ENCODE data around the gene WSB1. TPM values are rescaled to one million over a fixed set of nuclear protein-coding genes. Genes with fewer than 3 reads are reported as not detected.

The WSB1 gene
- total RNA-seq, 2 donors from 2014 or later: 137 to 146 TPM

DNA sequence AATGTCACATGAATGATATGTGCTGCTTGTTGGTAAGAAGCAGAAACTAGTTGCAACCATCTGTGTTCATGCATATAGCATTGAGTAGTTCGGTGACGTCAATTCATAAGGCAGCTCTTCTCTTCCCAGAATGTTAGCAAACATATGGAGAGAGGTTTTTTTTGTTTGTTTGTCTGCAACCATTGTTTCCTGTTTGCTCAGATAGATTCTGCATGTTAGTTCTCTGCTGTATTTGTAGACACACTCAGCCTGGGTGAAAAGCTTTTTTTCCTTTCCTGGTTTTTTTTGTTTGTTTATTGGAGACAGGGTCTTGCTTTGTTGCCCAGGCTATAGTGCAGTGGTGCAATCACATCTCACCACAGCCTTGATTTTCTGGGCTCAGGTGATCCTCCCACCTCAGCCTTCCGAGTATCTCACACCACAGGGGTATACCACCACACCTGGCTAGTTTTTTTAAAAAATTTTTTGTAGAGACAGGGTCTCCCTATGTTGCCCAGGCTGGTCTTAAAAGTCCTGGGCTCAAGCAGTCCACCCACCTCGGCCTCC lies 16.7 kb downstream of the WSB1 start:
- Mint-ChIP-seq H3K27ac (no peak overlapping the region), H3K4me3 (peak overlapping the region; percentile 60), H3K4me1 (no peaks in the 10 kb centered on the region), H3K27me3 (no peaks in the 10 kb centered on the region), H3K36me3 (ENCODE audit: low read depth) (peaks cover 11% of the 10 kb centered on the region)
- ATAC-seq (no peak), DNase-seq (no peak)
- H3K9me3 ChIP-seq (ENCODE audit: control insufficient read depth, low read length, poor library complexity, severe bottlenecking): no peaks in the 10 kb centered on the region

DNA sequence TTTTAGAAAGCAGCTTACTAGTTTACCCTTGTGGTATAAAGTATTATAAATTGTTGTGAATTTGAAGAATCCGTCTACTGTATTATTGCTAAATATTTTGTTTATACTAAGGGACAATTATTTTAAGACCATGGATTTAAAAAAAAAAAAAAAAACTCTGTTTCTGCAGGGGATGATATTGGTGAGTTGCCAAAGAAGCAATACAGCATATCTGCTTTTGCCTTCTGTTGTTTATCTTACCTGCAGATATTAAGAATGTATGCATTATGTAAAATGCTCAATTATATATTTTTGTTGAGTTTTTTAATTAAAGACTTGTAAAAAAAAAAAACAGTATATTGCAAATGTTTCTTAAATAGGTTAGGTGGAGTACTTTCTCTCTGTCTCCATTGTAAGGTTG lies 19.4 kb downstream of the WSB1 start:
- peak overlapping the region; percentile 72 for H3K27ac Mint-ChIP-seq
- H3K36me3 Mint-ChIP-seq (ENCODE audit: low read depth): peaks cover 13% of the 10 kb centered on the region
- no peak for DNase-seq
- H3K9me3 ChIP-seq (ENCODE audit: control insufficient read depth, low read length, poor library complexity, severe bottlenecking): no peaks in the 10 kb centered on the region
- H3K4me3 Mint-ChIP-seq: no peak overlapping the region
- no peaks in the 10 kb centered on the region for H3K27me3 Mint-ChIP-seq
- peaks cover 2% of the 10 kb centered on the region for H3K4me1 Mint-ChIP-seq
- ATAC-seq: no peak

DNA sequence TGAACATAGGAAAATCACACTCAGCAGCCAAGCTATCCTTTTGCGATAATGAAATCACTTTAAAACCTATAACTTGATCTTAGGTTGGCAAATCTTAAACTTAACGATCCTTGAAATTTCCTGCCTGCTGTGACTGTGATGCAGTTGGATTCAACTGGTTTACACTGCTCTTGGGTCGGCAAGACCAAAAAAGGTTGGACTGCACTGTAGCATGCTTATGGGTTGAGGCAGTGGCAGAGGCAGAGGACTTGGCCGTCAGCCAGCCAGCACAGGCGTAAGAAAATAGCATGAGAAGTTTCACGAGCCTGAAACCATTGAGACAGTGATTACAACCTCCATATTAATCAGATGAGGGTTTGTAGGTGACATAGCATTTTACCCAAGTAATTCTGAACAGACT lies 21.4 kb downstream of the WSB1 start:
- DNase-seq (no peak), ATAC-seq (no peak)
- Mint-ChIP-seq H3K27ac (no peak overlapping the region), H3K36me3 (ENCODE audit: low read depth) (peaks cover 13% of the 10 kb centered on the region), H3K4me1 (peaks cover 4% of the 10 kb centered on the region), H3K27me3 (no peaks in the 10 kb centered on the region), H3K4me3 (no peak overlapping the region)
- no peaks in the 10 kb centered on the region for H3K9me3 ChIP-seq (ENCODE audit: control insufficient read depth, low read length, poor library complexity, severe bottlenecking)

DNA sequence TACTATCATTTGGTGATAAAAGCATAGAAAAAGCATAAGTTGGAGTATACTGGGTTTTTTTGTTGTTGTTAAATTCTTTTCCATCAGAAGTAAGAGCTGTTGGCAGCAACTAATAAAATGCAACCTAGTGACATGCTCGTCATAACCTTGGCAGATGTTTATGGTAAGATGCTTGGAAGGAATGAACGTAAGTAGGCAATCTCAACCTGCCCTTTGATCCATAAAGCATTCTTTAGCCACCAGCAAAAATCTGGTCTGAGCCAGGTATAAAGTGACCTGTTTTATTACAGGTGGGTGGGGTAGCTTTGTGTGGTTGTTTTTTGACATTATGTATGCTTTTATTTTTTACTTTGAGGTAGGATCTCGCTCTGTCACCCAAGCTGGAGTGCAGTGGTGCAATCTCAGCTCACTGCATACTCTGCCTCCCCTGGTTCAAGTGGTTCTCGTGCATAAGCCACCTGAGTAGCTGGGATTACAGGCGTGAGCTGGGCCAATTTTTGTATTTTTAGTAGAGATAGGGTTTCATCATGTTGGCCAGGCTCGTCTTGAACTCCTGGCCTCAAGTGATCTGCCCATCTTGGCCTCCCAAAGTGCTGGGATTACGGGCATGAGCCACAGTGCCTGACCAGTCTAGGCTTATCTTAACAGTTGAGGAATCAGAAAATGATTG lies 22.0 kb downstream of the WSB1 start:
- Mint-ChIP-seq H3K4me1 (peaks cover 4% of the 10 kb centered on the region), H3K27ac (no peak overlapping the region)

DNA sequence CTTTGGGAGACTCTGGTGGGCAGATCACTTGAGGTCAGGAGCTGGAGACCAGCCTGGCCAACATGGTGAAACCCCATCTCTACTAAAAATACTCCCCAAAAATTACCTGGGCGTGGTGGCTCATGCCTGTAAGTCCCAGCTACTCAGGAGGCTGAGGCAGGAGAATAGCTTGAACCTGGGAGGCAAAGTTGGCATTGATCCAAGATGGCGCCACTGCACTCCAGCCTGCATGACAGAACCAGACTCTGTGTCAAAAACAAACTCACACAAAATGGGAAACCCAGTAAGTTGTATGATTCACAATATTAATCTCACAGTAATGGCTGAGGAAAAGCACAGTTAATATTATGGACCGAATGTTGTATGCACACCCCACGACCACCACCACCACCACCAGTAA lies 24.3 kb downstream of the WSB1 start:
- ATAC-seq (no peak), DNase-seq (no peak)
- no peaks in the 10 kb centered on the region for H3K27me3 Mint-ChIP-seq
- H3K4me3 Mint-ChIP-seq: no peak overlapping the region
- no peak overlapping the region for H3K27ac Mint-ChIP-seq
- H3K9me3 ChIP-seq (ENCODE audit: control insufficient read depth, low read length, poor library complexity, severe bottlenecking): no peaks in the 10 kb centered on the region
- H3K4me1 Mint-ChIP-seq: peaks cover 4% of the 10 kb centered on the region
- peaks cover 11% of the 10 kb centered on the region for H3K36me3 Mint-ChIP-seq (ENCODE audit: low read depth)

More for the DNA sequence above, 22.0 kb downstream of the WSB1 start:
- peaks cover 12% of the 10 kb centered on the region for H3K36me3 Mint-ChIP-seq (ENCODE audit: low read depth)
- H3K27me3 Mint-ChIP-seq: no peaks in the 10 kb centered on the region
- ATAC-seq (no peak), DNase-seq (no peak)
- H3K4me3 Mint-ChIP-seq: no peak overlapping the region
- no peaks in the 10 kb centered on the region for H3K9me3 ChIP-seq (ENCODE audit: control insufficient read depth, low read length, poor library complexity, severe bottlenecking)

DNA sequence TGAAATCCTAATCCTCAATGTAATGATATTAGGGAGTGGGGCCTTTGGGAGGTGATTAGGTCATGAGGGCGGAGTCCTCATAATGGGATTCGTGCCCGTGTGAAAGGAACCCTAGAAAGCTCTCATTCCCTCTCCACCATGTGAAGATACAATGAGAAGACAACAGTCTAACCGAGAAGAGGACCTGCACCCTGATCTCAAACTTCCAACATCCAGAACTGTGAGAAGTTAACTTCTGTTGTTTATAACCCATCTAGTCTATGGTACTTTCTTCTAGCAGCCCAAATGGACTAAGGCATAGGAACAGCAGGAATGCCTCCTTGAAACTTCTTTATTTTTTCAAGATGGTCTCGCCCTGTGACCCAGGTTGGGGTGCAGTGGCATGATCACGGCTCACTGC lies 24.7 kb downstream of the WSB1 start:
- H3K4me1 Mint-ChIP-seq: peaks cover 4% of the 10 kb centered on the region
- H3K27me3 Mint-ChIP-seq: no peaks in the 10 kb centered on the region
- no peaks in the 10 kb centered on the region for H3K9me3 ChIP-seq (ENCODE audit: control insufficient read depth, low read length, poor library complexity, severe bottlenecking)
- no peak overlapping the region for H3K27ac Mint-ChIP-seq
- DNase-seq: no peak
- no peak for ATAC-seq
- no peak overlapping the region for H3K4me3 Mint-ChIP-seq
- peaks cover 9% of the 10 kb centered on the region for H3K36me3 Mint-ChIP-seq (ENCODE audit: low read depth)

DNA sequence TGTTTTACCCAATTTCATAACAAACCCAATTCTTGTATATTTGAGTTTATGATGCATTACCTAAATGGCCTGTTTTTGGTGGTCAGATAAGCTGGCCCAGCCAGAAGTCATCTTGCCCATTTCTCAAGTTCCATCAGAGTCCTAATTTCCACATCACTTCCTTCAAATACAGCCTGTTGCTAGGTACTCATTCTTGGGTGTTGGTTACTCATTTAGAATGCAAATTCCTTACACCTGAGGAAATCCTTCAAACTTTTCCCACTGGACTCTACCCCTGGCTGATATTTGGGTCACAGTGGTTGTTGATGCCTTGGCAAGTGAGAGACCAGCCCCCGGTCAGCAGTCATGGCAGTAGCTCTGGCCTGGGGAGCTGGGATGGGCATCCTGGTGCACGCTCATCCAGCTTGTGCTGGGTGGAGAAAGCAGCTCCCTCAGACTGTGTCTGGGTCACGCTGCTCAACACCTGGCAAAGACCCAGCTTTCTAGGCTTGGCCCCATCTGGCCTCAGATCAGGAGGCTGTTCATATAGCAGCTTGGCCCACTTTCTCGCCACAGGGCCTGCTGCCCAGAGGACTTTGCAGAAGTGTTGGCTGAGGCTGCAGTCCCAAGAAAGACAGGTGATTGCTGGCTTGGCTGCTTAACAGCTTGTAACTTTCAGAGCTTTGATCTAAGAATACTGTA lies 25.8 kb downstream of the WSB1 start:
- no peak for ATAC-seq
- Mint-ChIP-seq H3K27ac (no peak overlapping the region), H3K4me1 (peaks cover 4% of the 10 kb centered on the region), H3K4me3 (no peak overlapping the region), H3K27me3 (no peaks in the 10 kb centered on the region), H3K36me3 (ENCODE audit: low read depth) (peaks cover 8% of the 10 kb centered on the region)
- DNase-seq: no peak
- H3K9me3 ChIP-seq (ENCODE audit: control insufficient read depth, low read length, poor library complexity, severe bottlenecking): no peaks in the 10 kb centered on the region

DNA sequence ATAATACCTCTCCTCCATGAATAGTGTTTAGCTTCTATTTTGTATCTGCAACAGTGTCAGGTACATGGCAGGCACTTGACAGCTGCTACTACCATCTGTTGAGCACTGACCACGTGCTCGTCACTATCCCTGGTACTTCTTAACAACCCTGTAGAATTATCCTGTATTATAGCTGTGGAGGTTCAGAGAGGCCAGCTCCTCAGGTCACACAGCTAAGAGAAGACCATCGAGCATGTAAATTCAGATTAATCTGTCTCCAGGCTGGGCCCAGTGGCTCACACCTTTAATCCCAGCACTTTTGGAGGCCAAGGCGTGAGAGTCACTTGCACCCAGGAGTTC lies 26.3 kb downstream of the WSB1 start:
- no peak overlapping the region for H3K4me3 Mint-ChIP-seq
- peaks cover 4% of the 10 kb centered on the region for H3K4me1 Mint-ChIP-seq
- peaks cover 5% of the 10 kb centered on the region for H3K36me3 Mint-ChIP-seq (ENCODE audit: low read depth)
- ATAC-seq: no peak
- DNase-seq: no peak
- no peaks in the 10 kb centered on the region for H3K9me3 ChIP-seq (ENCODE audit: control insufficient read depth, low read length, poor library complexity, severe bottlenecking)
- H3K27ac Mint-ChIP-seq: no peak overlapping the region
- no peaks in the 10 kb centered on the region for H3K27me3 Mint-ChIP-seq

DNA sequence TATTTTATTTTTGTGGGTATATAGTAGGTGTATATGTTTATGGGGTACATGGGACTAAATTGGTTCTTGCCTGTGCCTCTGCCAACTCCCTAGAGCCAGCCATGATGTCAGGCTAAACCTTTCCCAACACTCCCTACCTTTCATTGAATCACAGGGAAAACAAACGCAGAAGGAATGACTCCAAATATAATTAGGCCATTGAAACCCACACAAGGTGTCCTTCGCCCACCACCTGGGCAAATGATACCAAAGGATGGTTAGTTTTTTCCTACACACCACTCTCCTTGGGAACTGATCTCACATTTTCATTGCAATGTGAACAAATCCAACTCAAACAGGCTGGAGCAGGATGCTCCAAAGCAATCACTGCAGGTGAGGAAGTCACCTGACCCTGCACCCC lies 27.5 kb downstream of the WSB1 start:
- no peaks in the 10 kb centered on the region for H3K9me3 ChIP-seq (ENCODE audit: control insufficient read depth, low read length, poor library complexity, severe bottlenecking)
- DNase-seq: no peak
- Mint-ChIP-seq H3K27me3 (peaks cover 8% of the 10 kb centered on the region), H3K4me3 (no peak overlapping the region), H3K27ac (peak overlapping the region; percentile 21), H3K4me1 (peaks cover 4% of the 10 kb centered on the region), H3K36me3 (ENCODE audit: low read depth) (no peaks in the 10 kb centered on the region)
- no peak for ATAC-seq

DNA sequence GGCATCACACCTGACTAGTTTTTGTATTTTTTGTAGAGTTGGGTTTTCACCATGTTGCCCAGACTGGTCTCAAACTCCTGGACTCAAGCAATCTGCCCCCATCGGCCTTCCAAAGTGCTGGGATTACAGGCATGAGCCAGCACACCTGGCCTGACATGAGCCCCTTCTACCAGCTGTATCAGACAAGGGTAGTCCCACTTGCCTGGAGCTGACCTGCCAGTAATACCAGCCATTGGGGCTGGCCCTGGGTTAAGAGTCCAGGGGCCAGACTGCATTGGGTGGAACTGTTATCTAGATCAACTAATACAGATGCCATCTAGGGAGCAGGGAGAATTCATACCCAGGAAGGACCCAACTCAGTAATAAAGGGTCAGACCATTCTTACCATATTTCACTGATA lies 28.1 kb downstream of the WSB1 start:
- Mint-ChIP-seq H3K4me3 (no peak overlapping the region), H3K36me3 (ENCODE audit: low read depth) (no peaks in the 10 kb centered on the region), H3K4me1 (peaks cover 2% of the 10 kb centered on the region), H3K27ac (peak overlapping the region; percentile 21), H3K27me3 (peaks cover 8% of the 10 kb centered on the region)
- DNase-seq: no peak
- ATAC-seq: no peak
- no peaks in the 10 kb centered on the region for H3K9me3 ChIP-seq (ENCODE audit: control insufficient read depth, low read length, poor library complexity, severe bottlenecking)

DNA sequence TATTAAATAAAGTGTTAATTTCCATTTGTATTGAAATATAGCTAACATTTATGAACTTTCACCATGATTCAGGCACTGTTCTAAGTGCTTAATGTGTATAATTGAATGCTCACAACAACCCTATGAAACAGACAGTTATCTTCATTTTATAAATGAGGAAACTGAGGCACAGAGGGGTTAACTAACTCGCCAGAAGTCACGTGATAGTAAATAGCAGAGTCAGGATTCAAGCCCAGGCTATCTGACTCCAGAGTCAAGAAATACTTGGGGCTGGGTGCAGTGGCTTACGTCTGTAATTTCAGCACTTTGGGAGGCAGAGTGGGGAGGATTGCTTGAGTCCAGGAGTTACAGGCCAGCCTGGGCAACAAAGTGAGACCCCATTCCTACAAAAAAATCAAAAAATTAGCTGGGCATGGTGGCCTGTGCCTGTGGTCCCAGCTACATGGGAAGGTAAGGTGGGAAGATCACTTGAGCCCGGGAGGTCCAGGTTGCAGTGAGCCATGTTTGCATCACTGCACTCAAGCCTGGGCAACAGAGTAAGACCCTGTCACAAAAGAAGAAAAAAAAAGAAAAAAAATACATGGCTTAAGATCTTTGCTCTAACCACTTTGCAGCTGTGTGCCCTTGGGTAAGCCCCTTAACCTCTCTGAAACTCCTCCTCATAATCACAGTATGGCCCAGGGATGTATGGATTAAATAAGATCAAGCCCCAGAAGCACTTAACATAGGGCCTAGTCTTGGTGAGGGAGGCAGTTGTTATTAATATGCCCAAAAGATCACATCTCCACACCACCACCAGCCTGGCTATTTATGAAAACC lies 29.0 kb downstream of the WSB1 start:
- ATAC-seq: no peak
- H3K4me3 Mint-ChIP-seq: no peak overlapping the region
- no peaks in the 10 kb centered on the region for H3K36me3 Mint-ChIP-seq (ENCODE audit: low read depth)
- H3K27me3 Mint-ChIP-seq: peaks cover 14% of the 10 kb centered on the region
- H3K9me3 ChIP-seq (ENCODE audit: control insufficient read depth, low read length, poor library complexity, severe bottlenecking): no peaks in the 10 kb centered on the region
- peaks cover 2% of the 10 kb centered on the region for H3K4me1 Mint-ChIP-seq
- no peak overlapping the region for H3K27ac Mint-ChIP-seq
- no peak for DNase-seq

DNA sequence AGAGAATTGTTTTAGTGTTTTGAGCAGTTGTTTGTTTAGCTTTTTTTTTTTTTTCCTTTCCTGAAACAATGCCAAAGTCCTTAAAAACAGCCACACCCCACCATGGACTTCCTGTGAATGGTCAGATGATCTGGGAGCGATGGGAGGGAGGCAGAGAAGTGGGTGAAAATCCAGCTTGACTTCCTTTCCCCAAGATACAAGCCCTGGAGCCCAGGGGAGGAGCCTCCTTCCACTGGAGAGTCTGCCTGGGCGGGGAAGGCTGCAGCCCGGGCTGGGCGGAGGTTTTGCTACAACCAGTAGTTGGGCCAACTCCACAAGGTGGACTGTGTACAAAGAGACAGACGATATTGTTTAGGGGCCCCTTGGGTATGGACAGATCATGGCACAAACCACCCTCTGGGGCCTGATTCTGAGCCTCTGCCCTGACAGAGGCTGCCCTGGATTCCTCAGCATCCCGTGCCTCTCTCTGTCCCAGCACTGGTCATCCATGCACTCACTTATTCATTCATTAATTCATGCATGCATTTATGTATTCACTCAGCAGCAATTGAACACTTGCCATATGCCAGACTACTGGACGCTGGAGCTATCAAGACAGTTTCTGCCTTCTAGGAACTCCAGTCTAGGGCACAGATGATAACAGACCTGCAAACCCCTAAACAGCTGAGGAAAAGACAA lies 29.8 kb downstream of the WSB1 start:
- peaks cover 2% of the 10 kb centered on the region for H3K4me1 Mint-ChIP-seq
- ATAC-seq: no peak
- no peak overlapping the region for H3K27ac Mint-ChIP-seq

DNA sequence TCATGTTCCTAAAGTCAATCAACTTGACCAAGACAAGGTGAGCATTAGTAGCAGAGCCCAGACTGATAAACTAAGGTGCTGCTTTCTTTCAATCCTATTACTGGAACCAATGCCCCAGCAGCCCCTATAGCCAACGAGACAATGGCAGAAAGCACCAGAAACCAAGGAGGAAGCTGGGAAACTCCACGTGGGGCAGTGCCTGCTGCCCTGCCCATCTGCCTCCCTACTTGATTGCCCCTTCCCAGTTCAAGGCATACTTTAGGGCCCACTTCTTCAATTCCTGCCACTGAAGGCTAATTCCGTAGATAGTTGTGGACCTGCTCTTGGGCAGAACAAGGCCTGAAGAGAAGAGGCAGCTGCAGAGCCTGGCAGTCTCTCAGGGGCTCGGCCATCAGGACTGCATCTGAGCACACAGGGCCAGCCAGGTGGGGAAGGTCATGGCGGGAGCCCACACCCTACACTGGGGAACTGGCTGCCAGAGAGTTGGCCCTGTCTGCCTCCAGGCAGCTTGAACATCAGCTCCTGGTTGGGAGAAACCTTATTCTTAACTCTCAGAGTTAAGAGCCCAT lies 30.9 kb downstream of the WSB1 start:
- DNase-seq (no peak), ATAC-seq (no peak)
- no peaks in the 10 kb centered on the region for H3K36me3 Mint-ChIP-seq (ENCODE audit: low read depth)
- H3K4me1 Mint-ChIP-seq: no peaks in the 10 kb centered on the region
- peaks cover 14% of the 10 kb centered on the region for H3K27me3 Mint-ChIP-seq
- no peaks in the 10 kb centered on the region for H3K9me3 ChIP-seq (ENCODE audit: control insufficient read depth, low read length, poor library complexity, severe bottlenecking)
- H3K4me3 Mint-ChIP-seq: no peak overlapping the region
- peak overlapping the region; percentile 16 for H3K27ac Mint-ChIP-seq

More for the DNA sequence above, 29.8 kb downstream of the WSB1 start:
- Mint-ChIP-seq H3K27me3 (peaks cover 14% of the 10 kb centered on the region), H3K36me3 (ENCODE audit: low read depth) (no peaks in the 10 kb centered on the region), H3K4me3 (no peak overlapping the region)
- no peaks in the 10 kb centered on the region for H3K9me3 ChIP-seq (ENCODE audit: control insufficient read depth, low read length, poor library complexity, severe bottlenecking)
- no peak for DNase-seq
